RWPE1 (cell line): Measurements from ENCODE around the gene CIDEC.
"Not testable (repeated sequence)": the region's sequence is repeated elsewhere in the genome, so short reads cannot be mapped to it uniquely, and the experiment has no call there.

Experiments used
- CTCF ChIA-PET: fragments of 350-600 bp; sonication (Branson Sonifier 250); formaldehyde crosslinking; extraction: SDS; loops from one replicate; lab custom pipeline; 2021; lab: Yijun Ruan, JAX
- POLR2A ChIA-PET: fragments of 400-600 bp; formaldehyde crosslinking; extraction: SDS; loops from one replicate; lab custom pipeline; 2020; ENCODE audit warnings: antibody characterized with exemption; ENCODE audit not compliant: low non-redundant PET; lab: Yijun Ruan, JAX
- DNase-seq: peaks from one replicate; pipeline ENCODE4 v3.0.0; 2012; ENCODE audit warnings: low spot score
- H3K27ac ChIP-seq: fragments of 450-650 bp; 2 replicates; pipeline ENCODE4 v1.5.1; 2017
- CTCF ChIP-seq: fragments of 450-650 bp; conservative IDR thresholded peaks from 2 replicates; pipeline ENCODE4 v1.5.1; 2017; ENCODE audit warnings: low read depth, mild to moderate bottlenecking

CIDEC gene

DNA sequence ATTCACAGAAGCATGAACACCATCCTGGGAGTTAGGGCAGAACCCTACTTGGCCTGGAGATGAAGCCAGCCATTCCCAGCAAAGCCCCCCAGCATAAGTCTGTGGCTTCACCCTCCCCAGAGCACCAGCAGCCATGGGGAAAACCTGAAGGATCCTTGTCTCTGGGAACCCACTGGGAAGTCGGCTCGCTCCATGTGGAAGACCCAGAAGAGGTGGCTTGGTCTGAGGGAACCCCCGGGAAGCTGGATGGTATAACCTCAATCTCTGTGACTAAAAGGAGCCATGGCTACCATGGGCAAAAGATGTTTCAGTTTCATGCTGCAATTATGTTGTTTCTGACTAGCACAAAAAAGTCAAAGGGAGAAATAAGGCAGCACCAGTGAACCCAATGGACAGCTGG lies 24.5 kb downstream of the CIDEC start:
- DNase-seq: no peak
- ChIA-PET POLR2A (no interaction called here), CTCF (no interaction called here)
- H3K27ac ChIP-seq: no peak overlapping the region
- TF ChIP-seq CTCF: no peak

DNA sequence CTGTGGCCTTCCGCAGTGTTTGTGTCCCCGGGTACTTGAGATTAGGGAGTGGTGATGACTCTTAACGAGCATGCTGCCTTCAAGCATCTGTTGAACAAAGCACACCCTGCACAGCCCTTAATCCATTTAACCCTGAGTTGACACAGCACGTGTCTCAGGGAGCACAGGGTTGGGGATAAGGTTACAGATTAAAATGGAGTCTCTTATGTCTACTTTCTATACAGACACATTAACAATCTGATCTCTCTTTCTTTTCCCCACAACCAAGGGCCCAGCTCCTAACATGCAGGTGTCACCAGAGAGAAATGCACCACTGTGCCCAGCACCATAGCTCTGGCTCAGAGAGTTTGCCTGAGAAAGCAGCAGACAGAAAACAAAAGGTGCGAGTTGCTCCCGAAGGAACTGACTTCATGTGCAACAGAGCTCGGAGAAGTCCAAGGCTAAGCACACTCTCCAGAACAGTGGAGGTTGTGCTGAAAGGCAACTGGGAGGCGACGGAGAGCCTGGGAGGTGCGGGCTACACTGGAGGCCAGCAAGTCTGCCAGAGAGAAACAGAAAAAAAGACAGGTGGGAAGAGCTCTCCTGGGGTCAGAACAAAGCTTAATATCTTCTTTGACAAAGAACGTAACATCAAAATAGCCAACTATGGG lies 25.6 kb downstream of the CIDEC start:
- DNase-seq, CTCF ChIA-PET, POLR2A ChIA-PET, H3K27ac ChIP-seq: not testable (repeated sequence)

DNA sequence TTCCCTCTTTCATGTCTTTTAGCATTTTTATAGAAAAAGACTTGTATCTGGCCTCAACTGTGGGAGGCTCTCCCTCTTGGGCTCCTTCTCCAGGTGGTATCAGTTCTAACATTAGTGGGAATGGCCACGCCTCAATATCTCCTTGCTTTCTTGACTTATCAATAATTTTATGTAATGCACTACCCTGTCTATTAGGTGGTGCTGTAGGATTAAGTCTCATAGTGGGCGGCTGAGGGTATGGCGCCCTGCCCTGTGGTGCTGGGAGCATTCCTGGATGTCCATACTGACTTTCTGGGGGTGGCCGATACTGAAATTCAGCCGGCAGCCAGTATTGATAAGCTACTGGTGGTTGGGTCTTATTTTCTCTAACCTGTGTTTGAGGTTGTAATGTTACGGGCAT lies 27.5 kb downstream of the CIDEC start:
- no peak for TF ChIP-seq CTCF
- CTCF ChIA-PET: no interaction called here
- no peak for DNase-seq
- POLR2A ChIA-PET: no interaction called here
- no peak overlapping the region for H3K27ac ChIP-seq

DNA sequence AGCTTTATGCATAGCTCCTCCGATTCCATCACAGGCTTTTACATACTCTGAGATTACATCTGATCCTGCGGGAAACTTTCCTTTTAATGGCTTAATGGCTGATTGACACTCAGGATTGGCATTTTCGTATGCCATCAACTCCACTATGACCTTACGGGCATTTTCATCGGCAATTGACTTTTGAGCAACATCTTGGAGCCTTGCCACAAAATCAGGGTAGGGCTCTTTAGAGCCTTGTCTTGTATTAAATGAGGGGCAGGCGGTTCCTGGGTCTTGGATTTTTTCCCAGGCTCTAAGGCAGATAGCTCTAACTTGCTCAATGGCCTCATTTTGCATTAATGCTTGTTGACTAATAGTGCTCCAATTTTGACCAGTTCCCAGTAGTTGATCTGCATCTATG lies 28.1 kb downstream of the CIDEC start:
- POLR2A ChIA-PET, H3K27ac ChIP-seq, DNase-seq: not testable (repeated sequence)
- CTCF ChIA-PET: interaction anchor here (0.6 kb wide), 1 partner anchor 58 kb away, joined by 5 read pairs; no protein-coding TSS in a partner anchor

- POLR2A ChIA-PET, DNase-seq, CTCF ChIA-PET: not testable (repeated sequence)
- H3K27ac ChIP-seq: peak overlapping the region; percentile 54
These were observed 28.7 kb downstream of the CIDEC start for GRCh38 chr3:9851383-9851782.

GRCh38 chr3:9848860-9849259 lies 31.2 kb downstream of the CIDEC start:
- H3K27ac ChIP-seq, POLR2A ChIA-PET, DNase-seq: not testable (repeated sequence)
- TF ChIP-seq CTCF: peak; percentile 78
- CTCF ChIA-PET: interaction anchor here (0.7 to 0.8 kb wide), 3 partner anchors 65 to 85 kb away, joined by 3 to 4 read pairs (median 3); partner anchors contain the start of gene CRELD1

DNA sequence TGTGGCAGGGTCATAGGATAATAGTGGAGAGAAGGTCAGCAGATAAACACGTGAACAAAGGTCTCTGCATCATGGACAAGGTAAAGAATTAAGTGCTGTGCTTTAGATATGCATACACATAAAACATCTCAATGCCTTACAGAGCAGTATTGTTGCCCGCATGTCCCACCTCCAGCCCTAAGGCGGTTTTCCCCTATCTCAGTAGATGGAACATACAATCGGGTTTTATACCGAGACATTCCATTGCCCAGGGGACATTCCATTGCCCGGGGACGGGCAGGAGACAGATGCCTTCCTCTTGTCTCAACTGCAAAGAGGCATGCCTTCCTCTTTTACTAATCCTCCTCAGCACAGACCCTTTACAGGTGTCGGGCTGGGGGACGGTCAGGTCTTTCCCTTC lies 32.2 kb downstream of the CIDEC start:
- DNase-seq, POLR2A ChIA-PET, H3K27ac ChIP-seq: not testable (repeated sequence)
- CTCF ChIA-PET: interaction anchor here (0.7 kb wide), 1 partner anchor 86 kb away, joined by 4 read pairs; the partner anchor contains the start of gene CRELD1

DNA sequence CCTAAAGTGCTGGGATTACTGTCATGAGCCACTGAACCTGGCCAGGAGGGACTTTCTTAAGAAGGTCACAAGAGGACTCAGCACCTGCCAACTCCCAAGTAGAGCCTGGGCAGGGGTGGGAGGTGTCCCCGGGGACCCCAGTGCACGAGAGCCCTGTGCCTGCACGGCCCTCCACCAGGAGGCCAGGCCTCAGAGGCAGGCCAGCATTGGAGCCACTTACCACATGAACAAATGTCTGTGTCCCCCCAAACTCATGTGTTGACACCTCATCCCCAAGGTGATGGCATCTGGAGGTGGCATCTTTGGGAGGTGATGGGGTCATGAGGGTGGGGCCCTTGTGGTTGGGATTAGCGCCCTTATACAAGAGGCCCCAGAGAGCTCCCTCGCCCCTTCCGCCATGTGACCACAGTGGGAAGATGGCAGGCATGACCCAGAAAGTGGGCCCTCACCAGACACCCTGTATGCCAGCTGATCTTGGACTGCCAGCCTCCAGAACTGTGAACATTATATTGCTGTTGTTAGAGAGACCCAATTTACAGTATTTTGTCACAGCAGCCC lies 33.0 kb downstream of the CIDEC start:
- H3K27ac ChIP-seq: no peak overlapping the region
- ChIA-PET CTCF (interaction anchor here (0.5 kb wide), 1 partner anchor 497 kb away, joined by 4 read pairs; no protein-coding TSS in a partner anchor), POLR2A (interaction anchor here (0.7 kb wide), 1 partner anchor 304 kb away, joined by 3 read pairs; no protein-coding TSS in a partner anchor)
- DNase-seq: no peak
- TF ChIP-seq CTCF: no peak
